Endodermal cell (in vitro differentiated cells): ENCODE data around the gene CCDC134. TPM values are rescaled to one million over a fixed set of nuclear protein-coding genes. Genes with fewer than 3 reads are reported as not detected.

Experiments used
- DNase-seq: peaks from one replicate; pipeline ENCODE4 v3.0.0-alpha.2; 2017
- H3K27ac ChIP-seq: 2 replicates; pipeline ENCODE4 v1.5.1; 2013; ENCODE audit warnings: mild to moderate bottlenecking, low read depth, low read length, moderate library complexity
- H3K27me3 ChIP-seq: 2 replicates; pipeline ENCODE4 v1.6.1; 2013; ENCODE audit warnings: mild to moderate bottlenecking, low read length, moderate library complexity; ENCODE audit not compliant: insufficient read depth, control insufficient read depth, poor library complexity, severe bottlenecking
- H3K36me3 ChIP-seq: 2 replicates; pipeline ENCODE4 v1.7.0; 2013; ENCODE audit warnings: mild to moderate bottlenecking, low read length, moderate library complexity; ENCODE audit not compliant: control insufficient read depth, insufficient read depth
- H3K4me1 ChIP-seq: one replicate; pipeline ENCODE4 v1.7.0; 2013; ENCODE audit warnings: low read length; ENCODE audit not compliant: control insufficient read depth, insufficient read depth
- H3K4me3 ChIP-seq: 2 replicates; pipeline ENCODE4 v1.5.1; 2013; ENCODE audit warnings: mild to moderate bottlenecking, low read length, moderate library complexity
- H3K9ac ChIP-seq: 2 replicates; pipeline ENCODE4 v1.6.1; 2013; ENCODE audit warnings: mild to moderate bottlenecking, low read length, moderate library complexity; ENCODE audit not compliant: poor library complexity, severe bottlenecking; ENCODE audit errors: extremely low read depth
- H3K9me3 ChIP-seq: 2 replicates; pipeline ENCODE4 v1.6.1; 2013; ENCODE audit warnings: mild to moderate bottlenecking, low read length, moderate library complexity; ENCODE audit not compliant: control insufficient read depth
- H3K27ac Mint-ChIP-seq: 2 replicates; pipeline ENCODE4 v1.8.0; 2020; ENCODE audit warnings: mixed read lengths
- H3K27me3 Mint-ChIP-seq: 2 replicates; pipeline ENCODE4 v1.8.0; 2021; ENCODE audit warnings: mild to moderate bottlenecking, mixed read lengths; ENCODE audit not compliant: insufficient read depth
- H3K36me3 Mint-ChIP-seq: 2 replicates; pipeline ENCODE4 v1.8.0; 2020; ENCODE audit warnings: low read depth, mixed read lengths
- H3K4me1 Mint-ChIP-seq: 2 replicates; pipeline ENCODE4 v1.8.0; 2020; ENCODE audit warnings: mixed read lengths
- H3K4me3 Mint-ChIP-seq: 2 replicates; pipeline ENCODE4 v1.8.0; 2020; ENCODE audit warnings: mild to moderate bottlenecking, moderate library complexity, mixed read lengths
- H3K9me3 Mint-ChIP-seq: 2 replicates; pipeline ENCODE4 v1.8.0; 2020; ENCODE audit warnings: mild to moderate bottlenecking, mixed read lengths
- WGBS, 2 experiments: methylation state at CpG; one replicate each; pipeline versions ENCODE4 v1.1.5 to v1.1.7; 2013; ENCODE audit warnings: missing lambda C conversion rate in 2 of 2, mixed read lengths in 1 of 2; ENCODE audit not compliant: insufficient coverage in 1 of 2, insufficient read length in 1 of 2; 5-methylcytosine and 5-hydroxymethylcytosine counted together
- total RNA-seq, 2 donors: library from RNA; stranded (reverse); fragmentation: NEBNext Ultra II Directional in 1 of 2; extraction: Animal tissue kit (Norgen Biotek cat#: 25700) in 1 of 2; gene quantifications; 2 replicates in 1 of 2; 3 replicates in 1 of 2; pipeline ENCODE4 v1.2.1, GENCODE V29; 2021
- TF ChIP-seq, protein P1 (sequence below): fragments of 200-600 bp; sonication (generic); conservative IDR thresholded peaks from 2 replicates; pipeline ENCODE4 v1.5.0; 2021; ENCODE audit warnings: antibody characterized with exemption, mild to moderate bottlenecking

Gene CCDC134
- total RNA-seq, 2 donors from 2014 or later = 15.0 to 21.0 TPM

DNA sequence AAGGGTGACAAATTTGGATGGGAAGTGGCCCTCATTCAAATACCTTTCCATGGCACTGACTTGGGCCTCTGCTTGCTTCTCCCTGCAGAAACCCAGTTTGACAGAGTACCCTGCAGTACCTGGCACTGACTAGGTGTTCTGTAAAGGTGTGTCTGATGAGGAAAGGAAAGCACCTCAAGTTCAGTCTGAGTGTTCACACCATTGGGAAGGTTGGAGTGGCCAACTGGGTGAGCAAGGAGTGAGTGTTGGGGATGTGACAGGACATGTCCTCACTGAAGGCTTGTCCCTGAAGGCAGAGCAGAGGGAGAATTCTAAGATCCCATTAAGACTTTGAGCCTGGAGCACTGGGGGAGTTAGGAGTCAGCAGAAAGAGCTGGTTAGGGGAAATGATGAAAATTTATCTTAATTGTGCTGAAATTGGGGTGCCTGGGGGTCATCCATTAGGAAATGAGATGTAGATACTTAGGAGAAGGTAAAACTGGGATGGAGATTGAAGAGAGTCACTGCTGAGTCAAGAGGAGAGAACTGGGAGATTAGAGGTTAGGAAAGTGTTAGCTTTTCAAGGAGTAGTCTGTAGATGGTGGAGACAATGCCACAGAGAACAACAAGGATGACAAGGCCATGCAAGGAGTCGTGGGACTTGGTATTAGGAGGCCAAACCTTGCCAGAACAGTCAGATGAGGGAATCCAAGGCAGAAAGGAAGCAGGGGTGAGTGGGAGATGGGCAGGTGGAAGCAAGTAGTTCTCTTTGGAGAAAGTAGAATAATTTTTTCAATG, 38.6 kb downstream of the CCDC134 start:
- H3K9me3 ChIP-seq = no peaks in the 10 kb centered on the region
- peaks cover 29% of the 10 kb centered on the region for H3K4me1 Mint-ChIP-seq
- H3K9me3 Mint-ChIP-seq = no peaks in the 10 kb centered on the region
- no peak overlapping the region for H3K27ac ChIP-seq
- peaks cover 57% of the 10 kb centered on the region for H3K36me3 ChIP-seq
- H3K9ac ChIP-seq = no peak overlapping the region
- H3K4me3 Mint-ChIP-seq = no peak overlapping the region
- H3K4me3 ChIP-seq = no peak overlapping the region
- no peaks in the 10 kb centered on the region for H3K27me3 ChIP-seq
- H3K4me1 ChIP-seq = peaks cover 6% of the 10 kb centered on the region
- no peak overlapping the region for H3K27ac Mint-ChIP-seq
- no peak for DNase-seq
- H3K36me3 Mint-ChIP-seq = peaks cover 37% of the 10 kb centered on the region
- 86 to 96% methylated on average over 1 of the region's 1 CpG for WGBS, 2 experiments
- no peaks in the 10 kb centered on the region for H3K27me3 Mint-ChIP-seq
- TF ChIP-seq, protein P1, sequence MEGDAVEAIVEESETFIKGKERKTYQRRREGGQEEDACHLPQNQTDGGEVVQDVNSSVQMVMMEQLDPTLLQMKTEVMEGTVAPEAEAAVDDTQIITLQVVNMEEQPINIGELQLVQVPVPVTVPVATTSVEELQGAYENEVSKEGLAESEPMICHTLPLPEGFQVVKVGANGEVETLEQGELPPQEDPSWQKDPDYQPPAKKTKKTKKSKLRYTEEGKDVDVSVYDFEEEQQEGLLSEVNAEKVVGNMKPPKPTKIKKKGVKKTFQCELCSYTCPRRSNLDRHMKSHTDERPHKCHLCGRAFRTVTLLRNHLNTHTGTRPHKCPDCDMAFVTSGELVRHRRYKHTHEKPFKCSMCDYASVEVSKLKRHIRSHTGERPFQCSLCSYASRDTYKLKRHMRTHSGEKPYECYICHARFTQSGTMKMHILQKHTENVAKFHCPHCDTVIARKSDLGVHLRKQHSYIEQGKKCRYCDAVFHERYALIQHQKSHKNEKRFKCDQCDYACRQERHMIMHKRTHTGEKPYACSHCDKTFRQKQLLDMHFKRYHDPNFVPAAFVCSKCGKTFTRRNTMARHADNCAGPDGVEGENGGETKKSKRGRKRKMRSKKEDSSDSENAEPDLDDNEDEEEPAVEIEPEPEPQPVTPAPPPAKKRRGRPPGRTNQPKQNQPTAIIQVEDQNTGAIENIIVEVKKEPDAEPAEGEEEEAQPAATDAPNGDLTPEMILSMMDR = no peak

DNA sequence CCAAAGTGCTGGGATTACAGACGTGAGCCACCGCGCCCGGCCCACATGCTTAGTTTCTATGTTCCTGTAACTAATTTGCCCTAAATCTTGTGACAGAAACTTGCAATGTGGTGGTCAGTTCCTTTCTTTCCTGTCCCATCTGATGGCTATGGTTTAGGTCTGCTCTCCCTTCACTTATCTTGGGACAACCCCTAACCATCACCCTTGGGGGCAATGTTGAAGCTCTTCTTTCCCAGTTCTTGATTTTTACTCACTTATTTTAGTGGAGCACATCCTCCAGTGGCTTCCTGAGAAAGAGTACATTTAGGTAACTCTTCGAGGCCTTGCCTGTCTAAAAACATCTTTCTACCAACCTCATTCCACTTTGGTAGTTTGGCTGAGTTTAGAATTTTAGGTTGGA, 39.7 kb downstream of the CCDC134 start:
- Mint-ChIP-seq H3K9me3 (no peaks in the 10 kb centered on the region), H3K4me3 (no peak overlapping the region), H3K27me3 (no peaks in the 10 kb centered on the region), H3K4me1 (peaks cover 33% of the 10 kb centered on the region), H3K27ac (no peak overlapping the region), H3K36me3 (peaks cover 34% of the 10 kb centered on the region)
- peaks cover 57% of the 10 kb centered on the region for H3K36me3 ChIP-seq
- 92 to 95% methylated on average over 4 to 5 of the region's 5 CpGs for WGBS, 2 experiments
- no peaks in the 10 kb centered on the region for H3K9me3 ChIP-seq
- TF ChIP-seq, protein P1 = no peak
- H3K27ac ChIP-seq = no peak overlapping the region
- H3K4me1 ChIP-seq = peaks cover 12% of the 10 kb centered on the region
- DNase-seq = no peak
- no peaks in the 10 kb centered on the region for H3K27me3 ChIP-seq
- H3K9ac ChIP-seq = no peak overlapping the region
- H3K4me3 ChIP-seq = no peak overlapping the region

DNA sequence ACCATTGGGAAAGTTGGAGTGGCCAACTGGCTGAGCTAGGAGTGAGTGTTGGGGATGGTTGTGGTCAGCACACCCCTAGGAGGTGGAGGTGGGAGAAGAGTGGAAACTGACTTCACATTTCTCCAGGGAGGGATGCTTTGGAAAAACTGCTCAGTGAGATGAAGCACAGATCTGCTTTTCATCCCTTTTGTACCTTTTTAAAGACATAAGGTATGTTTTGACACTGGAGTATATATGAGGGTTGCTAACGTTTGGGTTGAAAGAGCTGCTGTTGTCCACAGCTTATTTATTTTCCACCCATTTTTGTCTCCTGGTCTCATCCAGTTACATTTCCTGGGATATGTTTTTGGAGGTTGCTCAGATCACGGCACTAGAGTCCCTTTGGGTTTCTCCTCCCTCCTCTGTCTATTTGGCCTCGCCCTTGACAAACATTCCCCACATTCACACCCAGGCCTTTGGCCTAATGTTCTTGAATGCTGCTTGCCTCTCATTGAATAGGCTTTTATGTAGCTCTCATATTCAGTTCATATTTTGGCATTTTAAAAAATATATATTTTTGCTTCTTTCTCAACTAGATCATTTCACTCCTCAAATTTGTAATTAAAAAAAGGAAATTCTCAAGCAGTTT, 40.7 kb downstream of the CCDC134 start:
- Histone ChIP-seq H3K9ac (no peak overlapping the region), H3K4me3 (no peak overlapping the region), H3K27ac (no peak overlapping the region), H3K36me3 (peaks cover 50% of the 10 kb centered on the region), H3K4me1 (peaks cover 15% of the 10 kb centered on the region), H3K27me3 (no peaks in the 10 kb centered on the region), H3K9me3 (no peaks in the 10 kb centered on the region)
- Mint-ChIP-seq H3K9me3 (no peaks in the 10 kb centered on the region), H3K27ac (peak overlapping the region; percentile 48), H3K27me3 (no peaks in the 10 kb centered on the region), H3K4me3 (no peak overlapping the region), H3K4me1 (peaks cover 43% of the 10 kb centered on the region), H3K36me3 (peaks cover 29% of the 10 kb centered on the region)
- 89 to 100% methylated on average over 1 to 3 of the region's 3 CpGs for WGBS, 2 experiments
- TF ChIP-seq, protein P1 = no peak
- no peak for DNase-seq
